ENCODE data around the gene LSM3.

- TF ChIP-seq CTCF (IDR thresholded peaks at IDR 0.05; ENCODE audit: low read length) (no peak), EZH2 (IDR thresholded peaks at IDR 0.05; ENCODE audit: borderline replicate concordance, low read length) (no peak)
Measured at GRCh38 chr3:14139771-14140170, 38.8 kb upstream of the LSM3 start.

Data from OCI-LY1 (cell line).